ENCODE measurements around the gene GPC6.

Gene GPC6

DNA sequence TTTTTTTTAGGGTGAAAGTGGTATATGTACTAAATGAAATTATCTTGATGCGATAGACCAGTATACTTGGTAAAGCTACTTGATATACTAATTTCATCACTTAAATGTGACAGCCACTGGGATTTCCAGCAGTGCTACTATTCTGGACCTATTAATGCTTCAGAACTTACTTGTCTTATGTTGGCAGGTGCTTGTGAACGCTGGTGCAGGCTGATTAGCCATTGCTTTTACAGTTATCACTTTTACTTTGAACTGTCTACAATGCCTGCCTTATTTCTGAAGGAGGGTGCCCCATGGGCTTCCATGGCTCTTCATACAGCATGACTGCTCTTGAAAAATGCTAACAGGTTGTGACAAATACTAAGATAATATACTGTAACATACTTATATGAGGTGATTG, 294.7 kb downstream of the GPC6 start:
- DNase-seq: no peak

GRCh38 chr13:93522501-93522900, 295.9 kb downstream of the GPC6 start:
- no peak for DNase-seq

DNA sequence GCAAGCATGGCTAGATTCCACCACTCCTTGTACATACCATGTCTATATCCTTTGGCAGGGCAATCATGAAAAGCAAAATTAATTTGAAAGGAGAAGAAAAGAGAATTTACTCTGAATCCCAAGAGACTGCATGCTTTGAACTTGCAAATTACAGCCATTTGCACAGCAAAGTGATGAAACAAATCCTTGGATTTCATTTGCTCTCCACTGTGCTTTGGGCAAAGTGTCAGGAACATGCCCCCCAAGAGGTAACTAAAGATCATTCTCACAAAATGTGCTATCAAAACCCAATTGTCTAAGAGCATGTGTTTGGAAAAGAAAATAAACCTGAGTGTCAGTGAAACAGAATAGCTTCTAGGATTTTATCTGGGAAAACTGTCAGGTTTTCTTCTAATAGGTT, 298.5 kb downstream of the GPC6 start:
- no peak for DNase-seq

DNA sequence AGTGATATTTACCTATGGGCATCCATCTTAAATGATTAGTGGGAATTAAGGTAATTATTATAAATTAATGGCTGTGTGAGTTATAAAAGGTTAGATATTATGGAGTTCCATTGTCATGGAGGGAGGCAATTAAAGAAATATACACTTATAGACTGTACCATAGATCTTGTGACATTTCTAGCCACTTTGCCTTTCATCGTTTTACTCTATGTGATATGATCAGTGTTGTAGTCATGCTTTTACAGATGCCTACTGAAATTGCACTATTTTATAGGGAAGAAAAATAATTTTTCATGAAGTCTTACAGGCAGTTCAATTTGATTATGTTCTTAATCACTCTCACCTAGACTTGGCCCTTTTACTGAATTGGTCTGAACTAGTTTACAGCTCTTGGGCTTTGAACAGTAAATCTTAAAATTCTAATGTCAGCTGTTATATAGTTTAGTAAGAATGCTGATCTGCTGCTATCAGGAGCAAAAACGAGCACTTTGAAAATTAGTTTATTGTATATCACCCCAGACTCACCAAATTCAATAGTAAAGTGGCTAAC, 301.2 kb downstream of the GPC6 start:
- DNase-seq: no peak

DNA sequence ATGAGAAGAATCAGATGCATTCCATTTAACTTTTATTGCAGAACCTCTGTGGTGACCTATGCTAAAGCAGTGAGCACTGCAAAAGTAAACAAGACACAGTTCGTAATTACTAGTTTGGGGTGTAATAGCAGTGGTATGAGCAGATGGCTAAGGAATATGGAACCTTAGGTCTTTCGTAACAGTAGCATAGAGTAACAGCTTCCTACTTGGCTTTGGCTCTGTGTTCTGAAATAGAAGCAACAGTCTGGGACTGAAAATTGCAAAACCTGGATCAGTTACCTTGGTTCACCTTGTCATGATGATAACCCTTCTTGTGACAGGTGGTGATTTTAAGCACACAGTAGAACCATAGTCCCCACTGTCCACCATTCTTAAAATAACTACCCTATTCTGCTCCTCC, 303.4 kb downstream of the GPC6 start:
- no peak for DNase-seq

DNA sequence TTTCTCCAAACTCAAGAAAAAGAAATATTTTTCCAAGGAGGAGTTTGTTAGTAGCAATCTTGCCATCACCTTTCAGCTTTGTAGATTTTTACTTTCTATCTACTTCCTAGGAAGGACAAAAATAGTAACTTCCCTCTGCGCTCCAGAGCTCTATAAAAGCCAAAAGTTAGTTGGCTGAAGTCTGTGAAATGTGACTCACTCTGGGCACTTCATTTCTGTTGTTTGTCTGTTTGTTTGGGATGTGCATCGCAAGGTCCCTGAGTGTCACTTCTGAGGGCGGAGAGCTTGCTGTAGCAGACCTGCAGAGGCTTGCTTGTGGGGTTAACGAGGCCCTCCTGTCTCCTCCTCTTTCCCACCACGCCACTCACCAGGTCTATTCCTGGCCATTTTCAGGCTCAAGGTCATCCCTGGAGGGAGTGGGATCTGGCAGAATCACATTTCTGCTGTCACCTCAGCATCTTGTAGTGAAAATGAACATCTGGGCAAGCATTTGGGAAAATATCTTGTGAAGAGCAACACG, 307.6 kb downstream of the GPC6 start:
- DNase-seq: no peak

- peak; percentile 47 for DNase-seq
These were observed 308.6 kb downstream of the GPC6 start for GRCh38 chr13:93535251-93535650.

GRCh38 chr13:93539914-93540313, 313.3 kb downstream of the GPC6 start:
- no peak for DNase-seq

- DNase-seq: peak; percentile 2
These were observed 321.3 kb downstream of the GPC6 start for GRCh38 chr13:93547886-93548285.

- DNase-seq: no peak
These were observed 322.9 kb downstream of the GPC6 start for GRCh38 chr13:93549326-93550005.

DNA sequence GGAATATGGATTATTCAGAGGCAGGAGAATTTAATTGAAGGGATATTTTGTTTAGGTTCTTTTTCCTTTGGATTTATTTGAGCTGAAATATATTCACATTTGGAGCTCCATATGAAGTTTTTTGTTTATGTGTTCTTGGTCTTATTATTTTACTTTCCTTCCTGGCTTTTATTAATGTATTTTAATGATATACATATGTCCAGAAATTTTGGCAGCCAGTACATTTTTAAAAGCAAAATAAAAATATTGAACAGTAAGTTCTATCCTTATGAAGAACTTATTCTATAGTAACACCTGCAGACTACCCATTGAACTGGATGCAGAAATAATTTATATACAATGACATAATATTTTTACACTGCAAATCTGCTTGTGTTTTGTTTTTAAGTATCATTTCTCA, 323.6 kb downstream of the GPC6 start:
- no peak for DNase-seq

DNA sequence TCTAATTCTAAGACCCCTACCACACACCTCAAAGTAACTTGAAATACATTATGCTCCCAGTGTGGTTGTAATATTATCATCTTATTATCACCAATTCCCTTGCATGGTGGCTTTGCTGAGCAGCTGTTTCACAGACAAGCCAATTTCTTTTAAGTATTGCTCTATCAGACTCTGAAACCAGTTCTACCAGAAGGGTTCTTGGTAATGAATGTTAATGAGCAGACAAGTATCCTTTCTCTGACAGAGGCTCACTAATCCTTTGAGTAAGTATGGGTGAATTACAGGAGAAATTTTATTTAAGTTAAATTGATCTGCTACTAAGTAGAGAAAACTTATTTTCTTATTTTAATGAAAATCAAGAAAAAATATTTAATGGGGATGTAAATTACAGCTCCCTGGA, 326.0 kb downstream of the GPC6 start:
- no peak for DNase-seq

DNA sequence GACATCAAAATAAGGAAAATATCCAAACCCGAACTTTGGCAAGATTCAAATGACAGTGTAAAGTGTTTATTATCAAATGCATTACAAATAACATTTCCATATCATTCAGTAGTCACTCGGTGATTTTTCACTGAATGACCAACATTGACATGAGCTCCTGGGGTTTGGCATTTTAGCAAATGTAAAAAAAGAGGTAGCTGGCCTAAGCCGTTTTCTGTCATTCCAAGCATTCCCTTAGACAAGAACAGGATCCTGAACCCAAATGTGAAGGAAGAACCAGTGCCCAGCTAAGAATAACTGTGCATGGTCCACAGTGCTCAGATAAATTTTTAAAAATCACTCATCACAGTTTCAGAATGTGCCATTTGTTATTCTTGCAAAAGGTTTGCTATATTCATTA, 327.9 kb downstream of the GPC6 start:
- no peak for DNase-seq

- no peak for DNase-seq
These were observed 332.0 kb downstream of the GPC6 start for GRCh38 chr13:93558637-93559036.

GRCh38 chr13:93559718-93560117, 333.1 kb downstream of the GPC6 start:
- peak; percentile 69 for DNase-seq

DNA sequence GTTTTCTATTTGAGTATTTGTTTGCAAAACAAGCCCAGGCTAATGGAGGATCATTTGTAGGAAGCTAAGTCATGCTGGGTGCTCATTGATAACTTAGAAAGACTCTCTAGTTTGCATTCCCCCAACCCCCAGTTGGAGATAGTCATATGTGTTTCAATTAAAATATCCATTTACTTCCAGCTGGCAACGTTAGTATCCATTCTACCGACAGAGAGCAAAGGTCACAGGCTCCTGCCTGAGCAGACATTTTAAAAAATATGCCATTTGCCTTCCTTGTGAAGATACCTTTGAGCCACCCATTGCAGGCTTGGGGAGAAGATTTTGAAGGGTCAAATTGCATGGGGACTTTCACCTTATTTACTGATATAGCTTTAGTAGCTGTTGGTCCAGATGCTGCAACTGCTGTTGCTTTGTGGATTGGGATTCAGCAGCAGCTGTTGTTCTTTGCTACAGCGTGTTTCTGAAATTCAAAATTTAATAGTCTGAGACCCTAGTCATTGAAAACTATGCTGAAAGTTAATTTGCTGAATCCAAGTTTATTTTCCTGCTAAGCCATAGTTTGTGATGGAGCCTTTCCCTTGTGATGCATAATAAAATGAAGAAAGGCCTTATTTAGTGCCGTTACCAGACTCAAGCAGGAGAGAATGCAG, 335.1 kb downstream of the GPC6 start:
- DNase-seq: no peak

DNA sequence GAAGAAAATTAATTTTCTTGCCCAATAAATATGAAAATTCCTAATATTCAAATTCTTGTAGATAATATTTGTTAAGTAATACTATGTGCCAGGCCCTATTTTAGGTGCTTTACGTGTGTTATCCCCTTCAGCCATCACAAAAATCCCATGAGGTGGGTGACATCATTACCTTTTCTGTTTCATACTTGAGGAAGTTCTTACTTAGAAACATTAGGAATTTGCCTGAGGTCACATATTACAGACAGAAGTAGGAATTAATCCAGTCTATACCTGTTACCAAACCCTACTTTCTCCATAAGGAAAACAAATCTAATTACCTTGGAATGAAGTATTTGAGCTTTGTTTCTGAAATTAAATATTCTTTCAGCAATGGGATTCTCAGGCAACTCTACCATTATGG, 336.1 kb downstream of the GPC6 start:
- no peak for DNase-seq

- no peak for DNase-seq
These were observed 350.5 kb downstream of the GPC6 start for GRCh38 chr13:93577105-93577504.

GRCh38 chr13:93589788-93590187, 363.2 kb downstream of the GPC6 start:
- no peak for DNase-seq

- peak; percentile 91 for DNase-seq
These were observed 376.4 kb downstream of the GPC6 start for GRCh38 chr13:93603043-93603442.

DNA sequence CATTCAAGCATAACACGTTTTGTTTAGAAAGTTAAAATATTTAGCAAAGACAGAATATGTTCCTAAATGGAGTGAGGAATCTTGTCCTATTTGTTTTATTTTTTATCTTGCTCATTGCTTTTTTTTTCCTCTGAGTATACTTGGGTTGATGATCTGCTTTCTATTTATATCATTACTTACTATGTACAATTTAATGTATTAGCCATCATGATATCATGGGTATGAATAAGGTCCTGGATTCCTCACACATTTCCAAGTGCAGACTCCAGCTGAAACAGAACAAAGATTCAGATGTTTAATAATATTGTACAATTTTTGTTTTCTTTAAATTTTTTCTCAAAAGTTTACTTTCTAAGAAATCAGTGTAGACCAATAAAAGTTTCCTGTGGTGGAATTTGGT, 388.2 kb downstream of the GPC6 start:
- DNase-seq: no peak

DNA sequence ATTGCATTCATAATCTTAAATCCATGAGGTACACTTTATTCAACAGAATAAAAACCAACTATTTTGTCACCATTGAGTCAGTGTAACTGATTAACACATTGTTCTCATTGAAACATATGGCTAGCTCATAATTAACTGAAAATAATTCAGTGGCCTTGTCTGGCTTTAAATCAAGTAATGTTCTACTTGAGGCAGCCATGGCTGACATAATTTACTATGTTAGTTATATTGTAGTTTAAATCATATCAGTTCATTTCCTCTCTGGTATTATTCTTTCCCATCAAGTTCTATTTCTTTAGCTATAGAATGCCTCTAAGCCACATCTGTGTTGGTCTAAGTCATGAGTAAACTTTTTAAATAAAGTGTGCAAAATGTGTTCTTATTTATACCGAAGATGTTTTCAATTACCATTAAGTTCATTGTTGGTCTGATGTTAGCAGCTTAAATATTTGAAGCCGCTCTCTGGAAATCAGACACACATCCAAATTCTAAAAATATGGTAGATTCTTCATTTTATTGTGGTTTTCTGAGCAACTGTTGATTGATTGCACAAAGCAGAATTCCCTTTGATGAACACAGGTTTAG, 393.7 kb downstream of the GPC6 start:
- no peak for DNase-seq

GRCh38 chr13:93621051-93621450, 394.4 kb downstream of the GPC6 start:
- no peak for DNase-seq

DNA sequence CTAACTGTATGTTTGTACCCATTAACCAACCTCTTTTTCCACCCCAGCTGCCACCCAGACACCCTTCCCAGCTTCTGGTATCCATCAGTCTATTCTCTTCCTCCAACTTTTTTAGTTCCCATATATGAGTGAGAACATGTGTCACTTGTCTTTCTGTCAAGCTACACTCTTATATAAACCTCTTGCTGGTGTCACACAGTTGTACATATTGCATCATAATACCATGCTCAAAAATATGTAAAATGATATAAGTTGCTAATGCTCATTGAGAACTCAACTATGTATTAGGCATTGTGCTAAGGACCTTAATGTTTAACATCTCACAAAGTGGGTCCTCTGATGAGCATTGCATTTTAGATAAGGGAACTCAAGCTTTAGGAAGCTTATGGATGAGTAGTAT, 395.4 kb downstream of the GPC6 start:
- DNase-seq: no peak
